B cell (primary cell): ENCODE results near the gene MOB3B. TPM values are rescaled to one million over a fixed set of nuclear protein-coding genes. Genes with fewer than 3 reads are reported as not detected.

ENCODE experiments used
- ATAC-seq: fragments of 200-7000 bp; cut with Tn5 transposase; one replicate; pipeline ENCODE4 v1.10.0; 2021; ENCODE audit warnings: low read depth, mild to moderate bottlenecking, moderate number of reproducible peaks, moderate library complexity
- CTCF ChIA-PET: fragments of 350-600 bp; sonication (Branson Sonifier 250); formaldehyde crosslinking; loops from one replicate; lab custom pipeline; 2021; ENCODE audit warnings: antibody characterized with exemption, inconsistent platforms; lab: Charles Lee
- POLR2A ChIA-PET: fragments of 350-600 bp; sonication (Branson Sonifier 250); formaldehyde crosslinking; loops from one replicate; lab custom pipeline; 2021; ENCODE audit warnings: antibody characterized with exemption; lab: Charles Lee
- DNase-seq: peaks from one replicate; pipeline ENCODE4 v3.0.0; 2013
- H2AFZ ChIP-seq: 2 replicates; pipeline ENCODE4 v1.6.1; 2012; ENCODE audit warnings: mild to moderate bottlenecking, low read depth, low read length; ENCODE audit not compliant: insufficient read depth, poor library complexity, severe bottlenecking
- H3K27ac ChIP-seq, 2 donors: 1 replicate in 1 of 2; 2 replicates in 1 of 2; pipeline ENCODE4 v1.5.1; 2012 to 2013; ENCODE audit warnings: low read length in 2 of 2, mild to moderate bottlenecking in 2 of 2, moderate library complexity in 1 of 2
- H3K27me3 ChIP-seq, 4 experiments: fragments of 200-600 bp in 1 of 4; sonication (generic) in 1 of 4; replicated peaks in 1 of 4; 1 replicate in 2 of 4; 2 replicates in 2 of 4; pipeline versions ENCODE4 v1.6.1 to v1.7.0; 2013 to 2016; ENCODE audit warnings: low read length in 3 of 4, mild to moderate bottlenecking in 2 of 4, mixed read lengths in 1 of 4, moderate library complexity in 1 of 4; ENCODE audit not compliant: insufficient read depth in 4 of 4, control insufficient read depth in 3 of 4; ENCODE audit errors: control extremely low read depth in 1 of 4
- H3K36me3 ChIP-seq, 2 experiments: replicated peaks in 1 of 2; 1 replicate in 1 of 2; 2 replicates in 1 of 2; pipeline versions ENCODE4 v1.6.1 to v1.7.1; 2013; ENCODE audit warnings: low read length in 1 of 2; ENCODE audit not compliant: insufficient read depth in 2 of 2, control insufficient read depth in 1 of 2; ENCODE audit errors: control extremely low read depth in 1 of 2, extremely low read depth in 1 of 2
- H3K4me1 ChIP-seq, 2 donors: fragments of 200-600 bp in 1 of 2; sonication (generic) in 1 of 2; 1 replicate in 1 of 2; 2 replicates in 1 of 2; pipeline versions ENCODE4 v1.5.1 to v1.6.1; 2013 to 2017; ENCODE audit warnings: low read length in 2 of 2; ENCODE audit not compliant: control insufficient read depth in 2 of 2, insufficient read depth in 2 of 2
- H3K4me2 ChIP-seq: replicated peaks from 2 replicates; pipeline ENCODE3; 2012; ENCODE audit warnings: mild to moderate bottlenecking, low read depth, low read length; ENCODE audit not compliant: poor library complexity, severe bottlenecking
- H3K4me3 ChIP-seq, 5 experiments: fragments of 200-600 bp in 1 of 5; sonication (generic) in 1 of 5; 1 replicate in 3 of 5; 2 replicates in 2 of 5; pipeline versions ENCODE4 v1.5.1 to v1.7.0; 2011 to 2016; ENCODE audit warnings: low read length in 4 of 5, mild to moderate bottlenecking in 4 of 5, low read depth in 2 of 5, control low read depth in 1 of 5, moderate library complexity in 1 of 5; ENCODE audit not compliant: insufficient read depth in 1 of 5; ENCODE audit errors: control extremely low read depth in 1 of 5, extremely low read depth in 1 of 5
- H3K79me2 ChIP-seq: fragments of 200-600 bp; sonication (generic); one replicate; pipeline ENCODE4 v1.6.0; 2016; ENCODE audit warnings: low read length; ENCODE audit not compliant: control insufficient read depth, insufficient read depth
- H3K9ac ChIP-seq: fragments of 200-600 bp; sonication (generic); 2 replicates; pipeline ENCODE4 v1.6.1; 2017; ENCODE audit warnings: mild to moderate bottlenecking, low read length, moderate library complexity
- H3K9me3 ChIP-seq, 3 donors: one replicate each; pipeline versions ENCODE4 v1.6.1 to v1.7.1; 2013; ENCODE audit warnings: low read length in 2 of 3; ENCODE audit not compliant: control insufficient read depth in 2 of 3, insufficient read depth in 1 of 3; ENCODE audit errors: control extremely low read depth in 1 of 3
- H4K20me1 ChIP-seq: 2 replicates; pipeline ENCODE4 v1.6.0; 2012; ENCODE audit warnings: mild to moderate bottlenecking, low read length; ENCODE audit not compliant: insufficient read depth, control insufficient read depth, poor library complexity, severe bottlenecking
- H3K27ac Mint-ChIP-seq: one replicate; pipeline ENCODE4 v1.8.0; 2021; ENCODE audit warnings: mixed read lengths
- H3K27me3 Mint-ChIP-seq: one replicate; pipeline ENCODE4 v1.8.0; 2021; ENCODE audit warnings: mixed read lengths
- H3K4me1 Mint-ChIP-seq: one replicate; pipeline ENCODE4 v1.8.0; 2021; ENCODE audit warnings: mixed read lengths
- H3K4me3 Mint-ChIP-seq: one replicate; pipeline ENCODE4 v1.8.0; 2021; ENCODE audit warnings: mixed read lengths
- H3K9me3 Mint-ChIP-seq: one replicate; pipeline ENCODE4 v1.8.0; 2022; ENCODE audit warnings: mixed read lengths; ENCODE audit not compliant: insufficient read depth
- EZH2 ChIP-seq: IDR thresholded peaks from 2 replicates; pipeline ENCODE4 v1.6.1; 2012; ENCODE audit warnings: borderline replicate concordance, low read depth, mild to moderate bottlenecking, moderate library complexity, low read length; ENCODE audit not compliant: insufficient read depth, poor library complexity, severe bottlenecking
- WGBS: methylation state at CpG from one replicate; pipeline ENCODE4 v1.1.5; 2013; ENCODE audit warnings: missing lambda C conversion rate; ENCODE audit not compliant: insufficient coverage; 5-methylcytosine and 5-hydroxymethylcytosine counted together
- intact Hi-C: fragments of 100-400 bp; cut with micrococcal nuclease; formaldehyde crosslinking; loops from one replicate; pipeline ENCODE4 v1.10.0; 2022
- polyA plus RNA-seq: library from polyadenylated mRNA; depleted of rRNA; stranded (reverse); fragments of >200 nt; gene quantifications from 2 replicates; pipeline ENCODE4 v1.2.3, GENCODE V29; 2012
- total RNA-seq, 2 donors: library from RNA; stranded (reverse); fragments of 120-200 nt in 1 of 2; gene quantifications; 1 replicate in 1 of 2; 2 replicates in 1 of 2; pipeline versions ENCODE4 v1.2.3 to v1.2.4, GENCODE V29; 2013 to 2022
- TF ChIP-seq, protein P1 (sequence below): fragments of 200-600 bp; IDR thresholded peaks from one replicate; pipeline ENCODE4 v1.8.0; 2022; ENCODE audit warnings: antibody characterized with exemption, mild to moderate bottlenecking

The MOB3B gene
- total and polyA plus RNA-seq, 2 donors (not counting 1 experiment from before 2014, with no cell fraction given), result 7.3 to 7.9 TPM

DNA sequence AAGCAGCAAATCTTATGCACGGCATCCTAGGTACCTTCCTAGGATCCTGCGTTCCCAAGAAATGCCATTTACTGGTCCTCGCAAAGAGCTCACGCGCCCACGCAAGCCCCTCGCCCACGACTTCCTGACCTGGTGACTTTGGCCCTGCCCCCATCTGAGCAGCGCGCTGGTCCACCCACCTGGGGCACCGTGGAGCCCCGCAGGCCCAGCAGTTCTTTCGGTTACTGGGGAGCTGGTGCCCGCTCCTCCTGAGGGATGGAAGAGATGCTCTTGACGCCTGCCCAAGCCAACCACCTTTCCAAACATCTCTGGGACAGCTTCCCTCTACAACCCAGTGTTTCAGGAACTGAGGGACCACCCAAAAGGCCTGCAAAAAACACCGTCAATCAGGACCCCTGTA, 249.4 kb downstream of the MOB3B start:
- Histone ChIP-seq H3K79me2 (no peaks in the 10 kb centered on the region), H3K4me1 (peaks cover 0 to 6% of the 10 kb centered on the region in 2 donors), H3K4me3 (no peak overlapping the region), H3K27me3 (peaks cover 0 to 6% (median 3%) of the 10 kb centered on the region in 4 experiments), H2AFZ (no peak overlapping the region), H3K27ac (no peak overlapping the region), H3K4me2 (no peak overlapping the region), H3K9me3 (no peaks in the 10 kb centered on the region), H3K36me3 (no peaks in the 10 kb centered on the region), H4K20me1 (no peaks in the 10 kb centered on the region), H3K9ac (no peak overlapping the region)
- DNase-seq (no peak), ATAC-seq (no peak)
- no peak overlapping the region for H3K27ac Mint-ChIP-seq
- H3K4me3 Mint-ChIP-seq, result no peak overlapping the region
- no peak for TF ChIP-seq EZH2
- CTCF ChIA-PET, result interaction anchor here (0.8 to 2.2 kb wide), 2 partner anchors 10 to 13 kb away, joined by 3 to 8 read pairs; no protein-coding TSS in a partner anchor
- no peaks in the 10 kb centered on the region for H3K9me3 Mint-ChIP-seq
- POLR2A ChIA-PET, result no interaction called here
- 88% methylated on average over 15 of the region's 16 CpGs for WGBS
- peaks cover 14% of the 10 kb centered on the region for H3K27me3 Mint-ChIP-seq
- H3K4me1 Mint-ChIP-seq, result peaks cover 4% of the 10 kb centered on the region
- intact Hi-C loops, result no loop called here

DNA sequence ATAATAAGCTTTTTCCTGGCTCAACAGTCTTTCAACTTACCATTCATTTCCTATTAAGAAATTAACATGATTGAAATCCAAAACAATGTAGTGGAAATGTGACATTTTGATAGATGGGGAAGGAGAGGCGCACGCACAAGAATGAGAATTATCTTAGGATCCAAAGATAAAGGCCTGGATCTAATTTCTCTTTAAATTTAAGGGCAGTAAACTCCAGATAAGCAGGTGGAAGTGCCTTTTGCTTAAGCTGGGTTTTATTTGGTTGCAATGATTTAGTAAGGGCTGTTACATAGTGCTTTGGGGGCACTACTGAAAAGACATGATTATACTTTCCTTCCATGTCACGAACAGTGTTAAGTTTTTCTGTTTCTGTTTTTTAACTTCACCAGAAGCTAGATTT, 250.0 kb downstream of the MOB3B start:
- no peak for ATAC-seq
- CTCF ChIA-PET, result interaction anchor here (0.8 to 2.2 kb wide), 4 partner anchors 9 to 32 kb away, joined by 3 to 8 read pairs (median 3); no protein-coding TSS in a partner anchor

More for the DNA sequence above, 250.0 kb downstream of the MOB3B start:
- Mint-ChIP-seq H3K27ac (no peak overlapping the region), H3K4me3 (no peak overlapping the region), H3K27me3 (peaks cover 14% of the 10 kb centered on the region), H3K4me1 (peaks cover 4% of the 10 kb centered on the region), H3K9me3 (no peaks in the 10 kb centered on the region)
- no peak overlapping the region for H3K27ac ChIP-seq
- H3K36me3 ChIP-seq, result no peaks in the 10 kb centered on the region
- POLR2A ChIA-PET, result no interaction called here
- no peak overlapping the region for H3K9ac ChIP-seq
- no peak for DNase-seq
- no peaks in the 10 kb centered on the region for H3K79me2 ChIP-seq
- no peak overlapping the region for H2AFZ ChIP-seq
- intact Hi-C loops, result no loop called here
- no peaks in the 10 kb centered on the region for H4K20me1 ChIP-seq
- H3K9me3 ChIP-seq, result no peaks in the 10 kb centered on the region
- WGBS, result 100% methylated on average over 3 of the region's 3 CpGs
- H3K27me3 ChIP-seq, result peaks cover 0 to 6% (median 3%) of the 10 kb centered on the region in 4 experiments
- no peak overlapping the region for H3K4me3 ChIP-seq
- H3K4me1 ChIP-seq, result peaks cover 0 to 6% of the 10 kb centered on the region in 2 donors
- TF ChIP-seq, protein P1, sequence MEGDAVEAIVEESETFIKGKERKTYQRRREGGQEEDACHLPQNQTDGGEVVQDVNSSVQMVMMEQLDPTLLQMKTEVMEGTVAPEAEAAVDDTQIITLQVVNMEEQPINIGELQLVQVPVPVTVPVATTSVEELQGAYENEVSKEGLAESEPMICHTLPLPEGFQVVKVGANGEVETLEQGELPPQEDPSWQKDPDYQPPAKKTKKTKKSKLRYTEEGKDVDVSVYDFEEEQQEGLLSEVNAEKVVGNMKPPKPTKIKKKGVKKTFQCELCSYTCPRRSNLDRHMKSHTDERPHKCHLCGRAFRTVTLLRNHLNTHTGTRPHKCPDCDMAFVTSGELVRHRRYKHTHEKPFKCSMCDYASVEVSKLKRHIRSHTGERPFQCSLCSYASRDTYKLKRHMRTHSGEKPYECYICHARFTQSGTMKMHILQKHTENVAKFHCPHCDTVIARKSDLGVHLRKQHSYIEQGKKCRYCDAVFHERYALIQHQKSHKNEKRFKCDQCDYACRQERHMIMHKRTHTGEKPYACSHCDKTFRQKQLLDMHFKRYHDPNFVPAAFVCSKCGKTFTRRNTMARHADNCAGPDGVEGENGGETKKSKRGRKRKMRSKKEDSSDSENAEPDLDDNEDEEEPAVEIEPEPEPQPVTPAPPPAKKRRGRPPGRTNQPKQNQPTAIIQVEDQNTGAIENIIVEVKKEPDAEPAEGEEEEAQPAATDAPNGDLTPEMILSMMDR, result no peak
- no peak for TF ChIP-seq EZH2
- no peak overlapping the region for H3K4me2 ChIP-seq
